ENCODE results near the gene GSTT2. TPM values are rescaled to one million over a fixed set of nuclear protein-coding genes. Genes with fewer than 3 reads are reported as not detected.

Gene GSTT2
- total and polyA plus RNA-seq, 9 of the 15 experiments (the other 6 are each of a cell fraction or from before 2014, with no cell fraction given), result not detected

DNA sequence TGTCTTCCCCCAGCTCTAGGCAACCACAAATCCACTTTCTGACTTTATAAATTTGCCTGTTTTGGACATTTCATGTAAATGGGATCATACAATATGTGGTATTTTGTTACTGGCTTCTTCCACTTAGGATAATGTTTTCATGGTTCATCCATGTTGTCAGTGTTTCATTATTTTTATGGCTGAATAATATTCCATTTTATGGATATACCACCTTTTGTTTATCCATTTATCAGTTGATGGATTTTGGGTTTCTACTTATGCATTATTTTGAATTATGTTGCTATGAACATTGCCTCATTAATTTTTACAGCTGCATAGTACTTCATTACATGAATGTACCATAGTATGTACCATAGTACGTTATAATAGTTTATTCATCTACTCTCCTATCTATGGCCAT is 36.2 kb downstream of the GSTT2 start:
- BruUV-seq (replicated peaks), result no TSS peak
- FAIRE-seq (no peak), DNase-seq (ENCODE audit: extremely low read depth in 1 of 4, low spot score in 3 of 4) (no peak), ATAC-seq (no peak)
- intact Hi-C loops (cut with micrococcal nuclease) (no loop called here), in situ Hi-C loops (cut with MboI) (no loop called here)
- CTCF ChIA-PET (ENCODE audit: low intra/inter-chr PET ratio), result no interaction called here
- Histone ChIP-seq H4K20me1 (replicated peaks; ENCODE audit: control insufficient read depth, insufficient read depth, low read length) (no peaks in the 10 kb centered on the region), H3K9me1 (ENCODE audit: control insufficient read depth, insufficient read depth, low read length) (no peaks in the 10 kb centered on the region), H3K36me3 (ENCODE audit: control insufficient read depth, insufficient read depth, low read length) (peaks cover 14% of the 10 kb centered on the region; the same call in 2 of the 3 replicates), H3K4me2 (ENCODE audit: insufficient read depth, low read length) (no peak overlapping the region), H3K4me3 (no peak overlapping the region), H3K79me2 (ENCODE audit: control insufficient read depth, insufficient read depth, low read length) (peaks cover 90% of the 10 kb centered on the region), H3K9me3 (replicated peaks; ENCODE audit: control insufficient read depth, insufficient read depth, low read depth, low read length) (no peaks in the 10 kb centered on the region), H3K9ac (ENCODE audit: insufficient read depth in 1 of 2, low read depth in 2 of 2, low read length in 2 of 2) (no peak overlapping the region), H3K27me3 (ENCODE audit: control insufficient read depth in 2 of 2, insufficient read depth in 2 of 2, low read length in 2 of 2) (no peaks in the 10 kb centered on the region), H3K4me1 (replicated peaks in 1 of 2; ENCODE audit: control insufficient read depth in 2 of 2, insufficient read depth in 2 of 2, low read length in 2 of 2) (peaks cover 2 to 5% of the 10 kb centered on the region in 2 experiments; a peak in 3 of 5 replicates), H2AFZ (ENCODE audit: low read depth, low read length) (no peak overlapping the region), H3K27ac (ENCODE audit: extremely low read depth, low read depth, low read length) (no peak overlapping the region)
- TF ChIP-seq TAF7 (tag; IDR thresholded peaks at IDR 0.05) (no peak), CHD2 (IDR thresholded peaks at IDR 0.05; ENCODE audit: low read depth, low read length) (no peak), HDAC1 (IDR thresholded peaks at IDR 0.05) (no peak), NR2F6 (CRISPR knock-in tag; IDR thresholded peaks at IDR 0.05) (no peak), TFAM (CRISPR knock-in tag; conservative IDR thresholded peaks at IDR 0.05) (no peak), NBN (IDR thresholded peaks at IDR 0.05; ENCODE audit: low read depth) (no peak), KHSRP (IDR thresholded peaks at IDR 0.05) (no peak), CHD1 (IDR thresholded peaks at IDR 0.05; ENCODE audit: low read length) (no peak), ZSCAN32 (CRISPR knock-in tag; IDR thresholded peaks at IDR 0.05) (no peak), TRIM28 (IDR thresholded peaks at IDR 0.05) (no peak), BRCA1 (IDR thresholded peaks at IDR 0.05) (no peak), BRCA1 (CRISPR knock-in tag; IDR thresholded peaks at IDR 0.05) (no peak), STAT5A (IDR thresholded peaks at IDR 0.05; ENCODE audit: borderline replicate concordance, low read length) (no peak), BRF1 (IDR thresholded peaks at IDR 0.05; ENCODE audit: borderline replicate concordance, extremely low read depth, insufficient read length) (no peak), ZNF79 (CRISPR knock-in tag; IDR thresholded peaks at IDR 0.05; ENCODE audit: low read depth) (no peak), ZNF134 (CRISPR knock-in tag; conservative IDR thresholded peaks at IDR 0.05) (no peak)
- TF ChIP-seq, protein P1, sequence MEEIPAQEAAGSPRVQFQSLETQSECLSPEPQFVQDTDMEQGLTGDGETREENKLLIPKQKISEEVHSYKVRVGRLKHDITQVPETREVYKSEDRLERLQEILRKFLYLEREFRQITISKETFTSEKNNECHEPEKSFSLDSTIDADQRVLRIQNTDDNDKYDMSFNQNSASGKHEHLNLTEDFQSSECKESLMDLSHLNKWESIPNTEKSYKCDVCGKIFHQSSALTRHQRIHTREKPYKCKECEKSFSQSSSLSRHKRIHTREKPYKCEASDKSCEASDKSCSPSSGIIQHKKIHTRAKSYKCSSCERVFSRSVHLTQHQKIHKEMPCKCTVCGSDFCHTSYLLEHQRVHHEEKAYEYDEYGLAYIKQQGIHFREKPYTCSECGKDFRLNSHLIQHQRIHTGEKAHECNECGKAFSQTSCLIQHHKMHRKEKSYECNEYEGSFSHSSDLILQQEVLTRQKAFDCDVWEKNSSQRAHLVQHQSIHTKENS (CRISPR knock-in tag; IDR thresholded peaks at IDR 0.05), result no peak
- TF ChIP-seq, protein P2, sequence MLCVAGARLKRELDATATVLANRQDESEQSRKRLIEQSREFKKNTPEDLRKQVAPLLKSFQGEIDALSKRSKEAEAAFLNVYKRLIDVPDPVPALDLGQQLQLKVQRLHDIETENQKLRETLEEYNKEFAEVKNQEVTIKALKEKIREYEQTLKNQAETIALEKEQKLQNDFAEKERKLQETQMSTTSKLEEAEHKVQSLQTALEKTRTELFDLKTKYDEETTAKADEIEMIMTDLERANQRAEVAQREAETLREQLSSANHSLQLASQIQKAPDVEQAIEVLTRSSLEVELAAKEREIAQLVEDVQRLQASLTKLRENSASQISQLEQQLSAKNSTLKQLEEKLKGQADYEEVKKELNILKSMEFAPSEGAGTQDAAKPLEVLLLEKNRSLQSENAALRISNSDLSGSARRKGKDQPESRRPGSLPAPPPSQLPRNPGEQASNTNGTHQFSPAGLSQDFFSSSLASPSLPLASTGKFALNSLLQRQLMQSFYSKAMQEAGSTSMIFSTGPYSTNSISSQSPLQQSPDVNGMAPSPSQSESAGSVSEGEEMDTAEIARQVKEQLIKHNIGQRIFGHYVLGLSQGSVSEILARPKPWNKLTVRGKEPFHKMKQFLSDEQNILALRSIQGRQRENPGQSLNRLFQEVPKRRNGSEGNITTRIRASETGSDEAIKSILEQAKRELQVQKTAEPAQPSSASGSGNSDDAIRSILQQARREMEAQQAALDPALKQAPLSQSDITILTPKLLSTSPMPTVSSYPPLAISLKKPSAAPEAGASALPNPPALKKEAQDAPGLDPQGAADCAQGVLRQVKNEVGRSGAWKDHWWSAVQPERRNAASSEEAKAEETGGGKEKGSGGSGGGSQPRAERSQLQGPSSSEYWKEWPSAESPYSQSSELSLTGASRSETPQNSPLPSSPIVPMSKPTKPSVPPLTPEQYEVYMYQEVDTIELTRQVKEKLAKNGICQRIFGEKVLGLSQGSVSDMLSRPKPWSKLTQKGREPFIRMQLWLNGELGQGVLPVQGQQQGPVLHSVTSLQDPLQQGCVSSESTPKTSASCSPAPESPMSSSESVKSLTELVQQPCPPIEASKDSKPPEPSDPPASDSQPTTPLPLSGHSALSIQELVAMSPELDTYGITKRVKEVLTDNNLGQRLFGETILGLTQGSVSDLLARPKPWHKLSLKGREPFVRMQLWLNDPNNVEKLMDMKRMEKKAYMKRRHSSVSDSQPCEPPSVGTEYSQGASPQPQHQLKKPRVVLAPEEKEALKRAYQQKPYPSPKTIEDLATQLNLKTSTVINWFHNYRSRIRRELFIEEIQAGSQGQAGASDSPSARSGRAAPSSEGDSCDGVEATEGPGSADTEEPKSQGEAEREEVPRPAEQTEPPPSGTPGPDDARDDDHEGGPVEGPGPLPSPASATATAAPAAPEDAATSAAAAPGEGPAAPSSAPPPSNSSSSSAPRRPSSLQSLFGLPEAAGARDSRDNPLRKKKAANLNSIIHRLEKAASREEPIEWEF (CRISPR knock-in tag; IDR thresholded peaks at IDR 0.05), result no peak
- TF ChIP-seq, protein P3, sequence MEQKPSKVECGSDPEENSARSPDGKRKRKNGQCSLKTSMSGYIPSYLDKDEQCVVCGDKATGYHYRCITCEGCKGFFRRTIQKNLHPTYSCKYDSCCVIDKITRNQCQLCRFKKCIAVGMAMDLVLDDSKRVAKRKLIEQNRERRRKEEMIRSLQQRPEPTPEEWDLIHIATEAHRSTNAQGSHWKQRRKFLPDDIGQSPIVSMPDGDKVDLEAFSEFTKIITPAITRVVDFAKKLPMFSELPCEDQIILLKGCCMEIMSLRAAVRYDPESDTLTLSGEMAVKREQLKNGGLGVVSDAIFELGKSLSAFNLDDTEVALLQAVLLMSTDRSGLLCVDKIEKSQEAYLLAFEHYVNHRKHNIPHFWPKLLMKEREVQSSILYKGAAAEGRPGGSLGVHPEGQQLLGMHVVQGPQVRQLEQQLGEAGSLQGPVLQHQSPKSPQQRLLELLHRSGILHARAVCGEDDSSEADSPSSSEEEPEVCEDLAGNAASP (IDR thresholded peaks at IDR 0.05), result no peak
- 94% methylated on average over 1 of the region's 1 CpG for WGBS (ENCODE audit: insufficient coverage, low coverage, missing lambda C conversion rate)
- POLR2A ChIA-PET, result interaction anchor here (0.9 kb wide), 1 partner anchor 10 kb away, joined by 3 read pairs; no protein-coding TSS in a partner anchor

Measured in K562 (cell line).